Epidermal melanocyte (primary cell): ENCODE measurements around the gene TLCD3A.

Source experiments
- DNase-seq: peaks from one replicate; pipeline ENCODE4 v3.0.0; 2011; ENCODE audit warnings: low spot score; ENCODE audit not compliant: insufficient read length

TLCD3A gene

GRCh38 chr17:705863-706262 is 26.5 kb upstream of the TLCD3A start:
- no peak for DNase-seq

GRCh38 chr17:708132-708531 is 24.3 kb upstream of the TLCD3A start:
- DNase-seq: no peak

- DNase-seq: no peak
These were observed 14.3 kb upstream of the TLCD3A start for GRCh38 chr17:718075-718474.

- no peak for DNase-seq
These were observed 11.5 kb upstream of the TLCD3A start for GRCh38 chr17:720706-721539.

- DNase-seq: no peak
These were observed 10.9 kb upstream of the TLCD3A start for GRCh38 chr17:721540-721937.

- no peak for DNase-seq
These were observed 7.3 kb upstream of the TLCD3A start for GRCh38 chr17:725084-725483.

- no peak for DNase-seq
These were observed 6.7 kb upstream of the TLCD3A start for GRCh38 chr17:725746-726145.

- no peak for DNase-seq
These were observed 6.0 kb upstream of the TLCD3A start for GRCh38 chr17:726271-726919.

- no peak for DNase-seq
These were observed 3.5 kb upstream of the TLCD3A start for GRCh38 chr17:728911-729310.

- DNase-seq: no peak
These were observed 741 bp upstream of the TLCD3A start for GRCh38 chr17:731644-732066.

- no peak for DNase-seq
These were observed 715 bp downstream of the TLCD3A start for GRCh38 chr17:732902-733720.

GRCh38 chr17:733743-734142 is 1.3 kb downstream of the TLCD3A start:
- no peak for DNase-seq

GRCh38 chr17:737561-738113 is 5.2 kb downstream of the TLCD3A start:
- no peak for DNase-seq

- no peak for DNase-seq
These were observed 8.0 kb downstream of the TLCD3A start for GRCh38 chr17:740240-741017.

- DNase-seq: no peak
These were observed 9.9 kb downstream of the TLCD3A start for GRCh38 chr17:742147-742793.

- no peak for DNase-seq
These were observed 10.7 kb downstream of the TLCD3A start for GRCh38 chr17:743139-743538.

GRCh38 chr17:744937-745336 is 12.5 kb downstream of the TLCD3A start:
- no peak for DNase-seq

- no peak for DNase-seq
These were observed 13.0 kb downstream of the TLCD3A start for GRCh38 chr17:745406-745805.

GRCh38 chr17:746181-746580 is 13.8 kb downstream of the TLCD3A start:
- DNase-seq: no peak
